H1 (cell line): ENCODE measurements around the gene LIF. TPM values are rescaled to one million over a fixed set of nuclear protein-coding genes. Genes with fewer than 3 reads are reported as not detected.

Experiments
- CTCF ChIA-PET: fragments of 300-600 bp; sonication (Branson Sonifier 250); formaldehyde crosslinking; loops from one replicate; lab custom pipeline; 2021; ENCODE audit not compliant: partially characterized antibody; lab: Charles Lee
- POLR2A ChIA-PET: fragments of 300-600 bp; sonication (Branson Sonifier 250); formaldehyde crosslinking; loops from one replicate; lab custom pipeline; 2021; ENCODE audit warnings: inconsistent platforms; ENCODE audit not compliant: partially characterized antibody; lab: Charles Lee
- DNase-seq, 2 experiments: peaks; one replicate each; pipeline versions ENCODE4 v3.0.0 to v3.0.0-alpha.2; 2010 to 2022; ENCODE audit warnings: low spot score in 2 of 2, low read depth in 1 of 2, mixed read lengths in 1 of 2
- FAIRE-seq: peaks from 2 replicates; lab custom pipeline; 2011; peaks lifted over from hg19 to GRCh38; lab: Jason Lieb, UNC
- H2AFZ ChIP-seq: 2 replicates; pipeline ENCODE4 v1.8.1; 2012; ENCODE audit warnings: low read length, inconsistent platforms
- H2AK5ac ChIP-seq: 2 replicates; pipeline ENCODE4 v1.6.1; 2013; ENCODE audit warnings: low read depth, low read length
- H2BK120ac ChIP-seq: replicated peaks from 2 replicates; pipeline ENCODE3; 2013; ENCODE audit warnings: low read depth, low read length, inconsistent platforms
- H2BK12ac ChIP-seq: 2 replicates; pipeline ENCODE4 v1.6.1; 2013; ENCODE audit warnings: low read depth, low read length
- H2BK15ac ChIP-seq: 2 replicates; pipeline ENCODE4 v1.6.1; 2013; ENCODE audit warnings: low read length
- H2BK20ac ChIP-seq: 2 replicates; pipeline ENCODE4 v1.6.1; 2013; ENCODE audit warnings: low read length
- H2BK5ac ChIP-seq: 2 replicates; pipeline ENCODE4 v1.6.1; 2013; ENCODE audit warnings: low read depth, low read length
- H3K14ac ChIP-seq: 2 replicates; pipeline ENCODE4 v1.6.1; 2013; ENCODE audit warnings: inconsistent platforms; ENCODE audit not compliant: insufficient read length
- H3K18ac ChIP-seq: 2 replicates; pipeline ENCODE4 v1.6.1; 2013; ENCODE audit warnings: low read length; ENCODE audit errors: extremely low read depth
- H3K23ac ChIP-seq: 2 replicates; pipeline ENCODE4 v1.6.1; 2013; ENCODE audit warnings: inconsistent platforms; ENCODE audit not compliant: insufficient read length
- H3K23me2 ChIP-seq: 2 replicates; pipeline ENCODE4 v1.6.1; 2013; ENCODE audit warnings: low read depth, low read length
- H3K27ac ChIP-seq: 2 replicates; pipeline ENCODE4 v1.6.1; 2011; ENCODE audit warnings: low read depth, low read length, inconsistent platforms
- H3K27me3 ChIP-seq, 4 experiments: replicated peaks in 1 of 4; 1 replicate in 1 of 4; 2 replicates in 3 of 4; pipeline versions ENCODE4 v1.6.1 to v1.8.1; 2011 to 2013; ENCODE audit warnings: low read length in 3 of 4, mild to moderate bottlenecking in 3 of 4, inconsistent platforms in 2 of 4, mixed read lengths in 2 of 4, moderate library complexity in 1 of 4; ENCODE audit not compliant: control insufficient read depth in 3 of 4, insufficient read depth in 3 of 4; ENCODE audit errors: extremely low read depth in 1 of 4
- H3K36me3 ChIP-seq, 4 experiments: 2 replicates each; pipeline versions ENCODE4 v1.6.1 to v1.8.1; 2011 to 2013; ENCODE audit warnings: mild to moderate bottlenecking in 4 of 4, low read length in 3 of 4, moderate library complexity in 2 of 4, control low read depth in 1 of 4, inconsistent platforms in 1 of 4; ENCODE audit not compliant: insufficient read depth in 4 of 4, control insufficient read depth in 2 of 4
- H3K4ac ChIP-seq: replicated peaks from 2 replicates; pipeline ENCODE3; 2013; ENCODE audit warnings: low read length, low read depth, mixed read lengths, inconsistent platforms; ENCODE audit not compliant: insufficient read length
- H3K4me1 ChIP-seq, 4 experiments: replicated peaks in 1 of 4; 1 replicate in 1 of 4; 2 replicates in 3 of 4; pipeline versions ENCODE4 v1.6.1 to v1.8.1; 2011 to 2013; ENCODE audit warnings: low read length in 3 of 4, inconsistent platforms in 2 of 4, mixed read lengths in 1 of 4; ENCODE audit not compliant: insufficient read depth in 4 of 4, control insufficient read depth in 3 of 4
- H3K4me2 ChIP-seq, 2 experiments: 2 replicates each; pipeline versions ENCODE4 v1.6.1 to v1.8.1; 2011 to 2013; ENCODE audit warnings: low read depth in 2 of 2, low read length in 2 of 2, control low read depth in 1 of 2, inconsistent platforms in 1 of 2, mild to moderate bottlenecking in 1 of 2; ENCODE audit not compliant: insufficient read depth in 1 of 2
- H3K4me3 ChIP-seq, 4 experiments: fragments of 200-600, 300-600 bp in 1 of 4; sonication (generic), shearing (Covaris generic), sonication (Bioruptor Twin) in 1 of 4; 2 replicates each; pipeline versions ENCODE4 v1.5.1 to v1.8.1; 2011 to 2016; ENCODE audit warnings: low read length in 4 of 4, low read depth in 3 of 4, control low read depth in 2 of 4, inconsistent platforms in 2 of 4, mild to moderate bottlenecking in 2 of 4, mixed read lengths in 1 of 4, moderate library complexity in 1 of 4; ENCODE audit not compliant: insufficient read depth in 2 of 4; ENCODE audit errors: extremely low read depth in 1 of 4
- H3K56ac ChIP-seq: replicated peaks from 2 replicates; pipeline ENCODE3; 2013; ENCODE audit warnings: low read depth, mild to moderate bottlenecking, mixed read lengths, low read length, inconsistent platforms; ENCODE audit not compliant: insufficient read length
- H3K79me1 ChIP-seq: 2 replicates; pipeline ENCODE4 v1.6.1; 2013; ENCODE audit warnings: low read depth, low read length, control low read depth
- H3K79me2 ChIP-seq, 2 experiments: 2 replicates each; pipeline versions ENCODE4 v1.6.1 to v1.8.1; 2012 to 2013; ENCODE audit warnings: low read length in 2 of 2, mild to moderate bottlenecking in 2 of 2, inconsistent platforms in 1 of 2; ENCODE audit not compliant: insufficient read depth in 2 of 2, control insufficient read depth in 1 of 2
- H3K9ac ChIP-seq, 4 experiments: replicated peaks in 1 of 4; 1 replicate in 1 of 4; 2 replicates in 3 of 4; pipeline versions ENCODE4 v1.6.1 to v1.8.1; 2011 to 2013; ENCODE audit warnings: low read depth in 3 of 4, low read length in 3 of 4, control low read depth in 2 of 4, mild to moderate bottlenecking in 2 of 4, moderate library complexity in 2 of 4, inconsistent platforms in 1 of 4; ENCODE audit errors: extremely low read depth in 1 of 4
- H3K9me3 ChIP-seq, 2 experiments: 2 replicates each; pipeline versions ENCODE4 v1.6.1 to v1.8.1; 2012 to 2013; ENCODE audit warnings: mild to moderate bottlenecking in 2 of 2, moderate library complexity in 2 of 2, control low read depth in 1 of 2, inconsistent platforms in 1 of 2, low read depth in 1 of 2, low read length in 1 of 2, mixed read lengths in 1 of 2; ENCODE audit not compliant: insufficient read depth in 2 of 2
- H4K20me1 ChIP-seq, 2 experiments: replicated peaks in 1 of 2; 2 replicates each; pipeline versions ENCODE3 to v1.8.1; 2011 to 2013; ENCODE audit warnings: inconsistent platforms in 2 of 2, low read length in 2 of 2, mild to moderate bottlenecking in 1 of 2; ENCODE audit not compliant: insufficient read depth in 2 of 2, control insufficient read depth in 1 of 2
- H4K5ac ChIP-seq: 2 replicates; pipeline ENCODE4 v1.6.1; 2013; ENCODE audit warnings: low read length, low read depth, mixed read lengths, inconsistent platforms; ENCODE audit not compliant: insufficient read length
- H4K8ac ChIP-seq: 2 replicates; pipeline ENCODE4 v1.8.0; 2013; ENCODE audit warnings: mild to moderate bottlenecking, moderate library complexity, low read length, inconsistent platforms; ENCODE audit not compliant: insufficient read depth; ENCODE audit errors: extremely low read depth
- H4K91ac ChIP-seq: replicated peaks from 2 replicates; pipeline ENCODE3; 2013; ENCODE audit warnings: low read length, mixed read lengths, inconsistent platforms; ENCODE audit not compliant: insufficient read length
- BRCA1 ChIP-seq: IDR thresholded peaks from 2 replicates; pipeline ENCODE4 v1.6.1; 2012; ENCODE audit warnings: low read depth, low read length, improper control_type of control experiment
- CTBP2 ChIP-seq: IDR thresholded peaks from 2 replicates; pipeline ENCODE4 v1.7.0; 2011; ENCODE audit warnings: borderline replicate concordance, mild to moderate bottlenecking, moderate library complexity, mixed read lengths, low read length; ENCODE audit not compliant: insufficient read depth, insufficient read length
- NANOG ChIP-seq: IDR thresholded peaks from 2 replicates; pipeline ENCODE4 v1.6.1; 2011; ENCODE audit warnings: low read length, low read depth, mild to moderate bottlenecking, inconsistent platforms; ENCODE audit not compliant: insufficient read depth, poor library complexity, severe bottlenecking
- PHF8 ChIP-seq: fragments of 200-600 bp; sonication (generic); conservative IDR thresholded peaks from 2 replicates; pipeline ENCODE4 v1.7.1; 2012; ENCODE audit warnings: low read depth, mild to moderate bottlenecking, inconsistent platforms, low read length, moderate library complexity
- POLR2A ChIP-seq, 2 experiments: IDR thresholded peaks; 1 replicate in 1 of 2; 2 replicates in 1 of 2; pipeline ENCODE4 v1.6.1; 2011; ENCODE audit warnings: low read depth in 2 of 2, low read length in 2 of 2, mild to moderate bottlenecking in 2 of 2; ENCODE audit errors: control extremely low read depth in 1 of 2
- SP1 ChIP-seq: IDR thresholded peaks from 2 replicates; pipeline ENCODE4 v1.6.1; 2011; ENCODE audit warnings: low read depth, low read length
- SP2 ChIP-seq: IDR thresholded peaks from 2 replicates; pipeline ENCODE4 v1.6.1; 2012; ENCODE audit warnings: mild to moderate bottlenecking, low read length, inconsistent platforms
- TAF1 ChIP-seq: IDR thresholded peaks from 2 replicates; pipeline ENCODE4 v1.6.1; 2011; ENCODE audit warnings: mild to moderate bottlenecking, low read depth, low read length
- TAF7 ChIP-seq: optimal IDR thresholded peaks from 2 replicates; pipeline ENCODE3; 2011; ENCODE audit warnings: low read depth, mild to moderate bottlenecking, inconsistent platforms, low read length, moderate library complexity, borderline replicate concordance
- TBP ChIP-seq: IDR thresholded peaks from 2 replicates; pipeline ENCODE4 v1.6.1; 2011; ENCODE audit warnings: low read depth, low read length, improper control_type of control experiment
- WGBS, 2 experiments: shearing (Covaris generic) in 1 of 2; methylation state at CpG; one replicate each; pipeline versions ENCODE4 v1.1.6 to v1.1.7; 2013 to 2015; ENCODE audit warnings: low lambda C conversion rate in 2 of 2, mixed read lengths in 2 of 2, inconsistent platforms in 1 of 2, low coverage in 1 of 2, missing lambda C conversion rate in 1 of 2; ENCODE audit not compliant: insufficient replicate concordance in 2 of 2, insufficient coverage in 1 of 2, insufficient read length in 1 of 2; ENCODE audit errors: extremely low coverage in 1 of 2, missing lambda C conversion rate in 1 of 2; 5-methylcytosine and 5-hydroxymethylcytosine counted together
- polyA plus RNA-seq, 7 experiments: library from polyadenylated mRNA; depleted of rRNA in 3 of 7; stranded (reverse) in 5 of 7; unstranded in 2 of 7; fragments of >200 nt in 5 of 7; fragments of 200-250 nt in 2 of 7; gene quantifications; 1 replicate in 5 of 7; 2 replicates in 1 of 7; 4 replicates in 1 of 7; pipeline versions ENCODE4 v1.2.1 to v1.2.3, GENCODE V29; 2011 to 2013; ENCODE audit warnings: missing spikeins in 2 of 7, mixed read lengths in 2 of 7
- total RNA-seq: library from RNA; stranded (reverse); fragmentation: NEBNext Ultra II Directional; extraction: Animal tissue kit (Norgen Biotek cat#: 25700); gene quantifications from 2 replicates; pipeline ENCODE4 v1.2.1, GENCODE V29; 2021
- TF ChIP-seq, protein P1 (sequence below): IDR thresholded peaks from 2 replicates; pipeline ENCODE4 v1.6.1; 2012; ENCODE audit warnings: inconsistent platforms
- TF ChIP-seq, protein P2 (sequence below): IDR thresholded peaks from 2 replicates; pipeline ENCODE4 v1.6.1; 2011; ENCODE audit warnings: low read depth, mild to moderate bottlenecking, low read length; ENCODE audit not compliant: insufficient read depth

Gene LIF
- total and polyA plus RNA-seq, 2 of the 8 experiments (the other 6 are each of a cell fraction or from before 2014, with no cell fraction given): 3.3 to 3.5 TPM

DNA sequence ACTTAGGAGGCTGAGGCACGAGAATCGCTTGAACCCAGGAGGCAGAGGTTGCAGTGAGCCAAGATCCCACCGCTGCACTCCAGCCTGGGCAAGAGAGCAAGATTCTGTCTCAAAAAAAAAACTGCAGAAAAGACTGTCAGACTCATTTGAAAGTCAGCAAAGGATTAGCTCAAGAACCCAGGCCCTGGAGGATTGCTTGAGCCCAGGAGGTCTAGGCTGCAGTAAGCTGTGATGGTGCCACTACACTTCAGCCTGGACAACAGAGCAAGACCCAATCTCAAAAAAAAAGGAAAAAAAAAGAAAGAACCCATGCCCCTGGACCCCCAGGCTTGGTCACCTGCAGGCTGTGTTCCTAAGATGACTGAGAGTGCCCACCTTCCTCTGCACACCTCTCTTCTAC, 16.2 kb downstream of the LIF start:
- Histone ChIP-seq H4K5ac (no peak overlapping the region), H2BK5ac (no peak overlapping the region), H4K20me1 (no peaks in the 10 kb centered on the region), H3K27ac (no peak overlapping the region), H2BK15ac (no peak overlapping the region), H4K8ac (no peak overlapping the region; the same call in none of the 2 replicates), H3K56ac (no peak overlapping the region), H3K4me2 (no peak overlapping the region), H4K91ac (no peak overlapping the region), H3K9ac (no peak overlapping the region), H3K18ac (no peak overlapping the region), H2BK20ac (no peak overlapping the region), H3K79me2 (no peaks in the 10 kb centered on the region), H3K27me3 (no peaks in the 10 kb centered on the region), H3K9me3 (no peaks in the 10 kb centered on the region), H2AK5ac (no peak overlapping the region), H3K36me3 (no peaks in the 10 kb centered on the region), H3K79me1 (no peaks in the 10 kb centered on the region; the same call in 1 of the 2 replicates), H3K4me3 (no peak overlapping the region), H3K4me1 (peaks cover 3 to 19% (median 10%) of the 10 kb centered on the region in 4 experiments; a peak in 6 of 7 replicates), H2AFZ (no peak overlapping the region), H3K14ac (no peak overlapping the region), H2BK120ac (no peak overlapping the region), H3K23ac (no peak overlapping the region), H3K23me2 (no peaks in the 10 kb centered on the region), H2BK12ac (no peak overlapping the region), H3K4ac (no peak overlapping the region)
- CTCF ChIA-PET: interaction anchor here (0.6 kb wide), 1 partner anchor 8 kb away, joined by 6 read pairs; no protein-coding TSS in a partner anchor
- FAIRE-seq: no peak
- WGBS, 2 experiments: 97% methylated on average over 3 of the region's 3 CpGs; no CpG with 5 or more reads in 1 of the 2 experiments
- DNase-seq: no peak
- POLR2A ChIA-PET: interaction anchor here (1.0 to 1.1 kb wide), 2 partner anchors 11 to 16 kb away, joined by 3 read pairs; no protein-coding TSS in a partner anchor
- TF ChIP-seq SP1 (no peak), SP2 (no peak), NANOG (no peak), PHF8 (no peak), POLR2A (IDR thresholded peaks at IDR 0.05; ENCODE audit: control extremely low read depth in 1 of 2, low read depth in 2 of 2, low read length in 2 of 2) (no peak), TAF7 (no peak), CTBP2 (no peak), TAF1 (no peak), BRCA1 (no peak), TBP (no peak)
- TF ChIP-seq, protein P1, sequence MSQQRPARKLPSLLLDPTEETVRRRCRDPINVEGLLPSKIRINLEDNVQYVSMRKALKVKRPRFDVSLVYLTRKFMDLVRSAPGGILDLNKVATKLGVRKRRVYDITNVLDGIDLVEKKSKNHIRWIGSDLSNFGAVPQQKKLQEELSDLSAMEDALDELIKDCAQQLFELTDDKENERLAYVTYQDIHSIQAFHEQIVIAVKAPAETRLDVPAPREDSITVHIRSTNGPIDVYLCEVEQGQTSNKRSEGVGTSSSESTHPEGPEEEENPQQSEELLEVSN: no peak
- TF ChIP-seq, protein P2, sequence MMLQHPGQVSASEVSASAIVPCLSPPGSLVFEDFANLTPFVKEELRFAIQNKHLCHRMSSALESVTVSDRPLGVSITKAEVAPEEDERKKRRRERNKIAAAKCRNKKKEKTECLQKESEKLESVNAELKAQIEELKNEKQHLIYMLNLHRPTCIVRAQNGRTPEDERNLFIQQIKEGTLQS: no peak
